ENCODE results near the gene FAM83G.
A peak's percentile ranks its signal among the peaks of the same experiment; 100 is the strongest.
"Not testable (repeated sequence)": the region's sequence is repeated elsewhere in the genome, so short reads cannot be mapped to it uniquely, and the experiment has no call there.

Gene FAM83G

DNA sequence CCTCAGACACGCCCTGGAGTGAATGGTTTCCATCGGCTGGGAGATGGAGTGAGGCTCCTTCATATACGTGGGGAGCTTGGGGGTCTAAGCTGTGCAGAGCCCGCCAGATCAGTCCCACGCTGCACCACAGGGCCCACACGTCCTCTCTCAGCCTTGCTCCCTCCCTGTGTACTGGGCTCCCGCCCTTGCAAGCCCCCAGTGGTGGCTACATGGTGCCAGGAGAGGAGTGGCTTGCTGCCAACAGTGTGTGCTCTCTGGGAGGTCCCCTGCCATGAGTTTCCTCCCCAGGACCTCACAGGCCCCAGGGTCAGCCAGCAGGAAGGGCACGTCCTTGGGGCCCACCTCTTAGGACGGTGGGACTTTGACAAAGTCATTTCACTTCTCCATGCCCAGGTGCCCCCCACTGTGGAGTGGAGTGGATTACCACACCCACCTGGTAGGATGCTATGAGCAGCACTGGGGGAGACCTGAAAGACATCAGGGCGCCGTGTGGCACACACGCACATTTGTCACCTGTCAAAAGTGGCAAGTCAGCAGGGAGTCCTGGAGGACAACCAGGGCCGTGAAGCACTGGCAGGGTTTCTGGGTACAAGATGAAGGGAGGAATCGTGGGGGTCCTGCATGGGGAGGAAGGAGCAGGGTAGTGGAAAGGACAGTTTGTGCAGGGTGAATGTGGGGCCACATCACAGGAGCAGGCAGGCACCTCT, 38.9 kb downstream of the FAM83G start:
- DNase-seq, result no peak

- DNase-seq, result no peak
These were observed 40.0 kb downstream of the FAM83G start for GRCh38 chr17:18964550-18964949.

- DNase-seq, result no peak
These were observed 40.6 kb downstream of the FAM83G start for GRCh38 chr17:18964018-18964351.

GRCh38 chr17:18963126-18964017, 41.2 kb downstream of the FAM83G start:
- peak; percentile 22 for DNase-seq

DNA sequence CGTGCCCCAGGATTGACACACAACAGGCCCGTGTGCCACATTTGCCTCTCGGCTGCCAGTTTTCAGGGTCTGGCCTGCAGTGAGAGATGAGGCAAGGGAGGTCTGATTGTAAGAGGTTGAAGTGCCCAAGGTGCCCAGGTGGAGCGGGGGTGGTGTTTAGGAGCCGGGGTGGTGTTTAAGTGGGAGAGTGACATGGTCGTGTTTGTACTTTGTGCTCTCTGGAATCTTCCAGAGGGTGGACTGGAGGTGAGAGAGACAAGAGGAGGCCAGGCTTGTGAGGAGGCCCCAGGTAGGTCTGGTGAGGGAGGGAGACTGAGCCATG, 42.1 kb downstream of the FAM83G start:
- no peak for DNase-seq

DNA sequence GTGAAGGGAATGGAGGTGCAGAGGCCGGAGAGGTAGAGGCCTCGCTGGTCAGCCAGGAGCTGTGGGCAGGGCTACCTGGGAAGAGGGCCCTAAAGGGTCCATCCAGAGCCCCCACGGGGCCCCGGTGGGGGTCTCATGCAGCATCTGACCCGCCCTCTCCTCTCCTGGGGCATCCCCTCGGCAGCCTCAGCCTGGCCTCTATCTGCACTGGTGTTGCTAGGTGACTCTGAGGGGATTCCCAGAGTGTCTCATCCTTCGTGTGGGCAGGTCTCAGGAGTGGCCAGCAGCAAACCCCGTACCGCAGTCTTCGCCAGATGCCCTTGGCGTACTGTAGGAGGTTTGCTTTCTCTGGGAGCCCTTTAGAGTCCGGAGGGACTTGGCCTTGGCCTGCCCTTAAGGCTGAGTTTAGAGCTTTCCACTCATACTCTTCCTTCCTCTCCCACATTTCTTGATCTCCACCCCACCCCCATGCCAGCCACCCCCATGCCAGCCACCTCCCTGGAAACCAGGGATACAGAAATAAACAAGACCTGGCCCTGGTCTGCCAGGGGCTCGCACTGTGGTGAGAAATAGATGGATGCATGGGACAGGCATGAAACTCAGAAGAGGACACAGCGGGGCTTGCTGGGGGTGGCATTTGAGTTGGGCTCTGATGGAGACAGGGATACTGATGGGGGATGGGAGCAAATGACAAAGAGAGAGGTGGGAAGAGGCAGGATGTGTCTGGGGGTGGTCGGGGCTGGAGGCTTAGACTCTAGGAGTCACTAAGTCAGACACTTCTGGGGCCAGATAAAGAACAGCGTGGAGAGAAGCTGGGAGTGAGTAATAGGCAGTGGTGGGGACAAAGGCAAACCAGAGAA, 42.7 kb downstream of the FAM83G start:
- DNase-seq, result peak; percentile 30

GRCh38 chr17:18960803-18961511, 43.6 kb downstream of the FAM83G start:
- DNase-seq, result peak; percentile 77

- no peak for DNase-seq
These were observed 44.3 kb downstream of the FAM83G start for GRCh38 chr17:18960241-18960665.

GRCh38 chr17:18959845-18960240, 44.7 kb downstream of the FAM83G start:
- DNase-seq, result no peak

DNA sequence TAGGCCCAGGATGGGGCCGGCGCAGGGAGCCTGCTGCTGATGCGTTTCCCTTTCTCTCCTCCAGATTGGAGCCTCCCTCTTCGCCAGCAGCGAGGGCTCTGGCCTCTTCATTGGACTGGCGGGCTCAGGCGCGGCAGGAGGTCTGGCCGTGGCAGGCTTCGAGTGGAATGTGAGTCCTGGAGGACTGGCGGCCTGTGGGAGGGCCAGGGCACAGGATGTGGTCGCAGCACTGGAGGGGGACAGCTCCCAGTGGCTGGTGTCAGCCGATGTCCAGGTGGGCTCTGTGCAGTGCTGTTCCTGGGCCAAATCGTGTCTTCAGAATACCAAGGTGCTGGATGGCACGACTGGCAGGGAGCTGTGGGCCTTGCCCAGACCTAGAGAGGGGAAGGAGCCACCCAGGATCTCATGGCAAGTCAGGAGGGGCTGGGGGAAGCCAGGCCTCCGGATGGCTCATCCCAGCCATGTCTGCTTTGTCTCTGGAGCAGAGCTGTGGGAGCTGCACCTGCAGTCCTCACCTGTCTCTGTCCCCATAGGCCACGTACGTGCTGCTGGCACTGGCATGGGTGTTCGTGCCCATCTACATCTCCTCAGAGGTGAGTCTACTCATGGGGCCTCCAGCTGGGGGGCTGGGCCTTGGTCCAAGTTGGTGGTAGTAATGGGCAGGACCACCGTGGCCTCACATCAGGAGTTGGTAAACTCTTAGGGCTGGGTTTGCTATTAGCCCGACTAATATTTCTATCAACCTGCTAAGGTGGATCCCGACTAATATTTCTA, 45.3 kb downstream of the FAM83G start:
- DNase-seq, result no peak

DNA sequence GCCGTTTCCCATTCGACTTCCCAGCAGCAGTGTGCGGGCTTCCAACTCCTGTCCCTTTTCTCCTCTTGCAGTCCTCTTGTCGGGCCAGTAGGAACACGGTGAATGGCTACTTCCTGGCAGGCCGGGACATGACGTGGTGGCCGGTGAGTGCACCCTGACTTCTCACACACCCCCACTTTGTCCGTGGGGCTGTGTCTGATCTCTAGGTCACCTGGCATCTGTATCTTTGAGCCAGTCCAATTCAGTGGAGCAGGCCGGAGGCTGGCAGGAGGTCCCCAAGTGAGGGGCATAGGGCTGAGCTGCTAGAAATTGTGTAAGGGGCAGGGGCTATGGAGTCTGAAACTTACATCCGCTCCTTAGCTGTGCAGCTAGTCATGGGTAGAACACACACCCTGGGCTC, 46.0 kb downstream of the FAM83G start:
- DNase-seq, result no peak

GRCh38 chr17:18957831-18958230, 46.7 kb downstream of the FAM83G start:
- DNase-seq, result no peak

GRCh38 chr17:18956581-18956980, 48.0 kb downstream of the FAM83G start:
- DNase-seq, result no peak

- not testable (repeated sequence) for DNase-seq
These were observed 48.5 kb downstream of the FAM83G start for GRCh38 chr17:18956021-18956420.

DNA sequence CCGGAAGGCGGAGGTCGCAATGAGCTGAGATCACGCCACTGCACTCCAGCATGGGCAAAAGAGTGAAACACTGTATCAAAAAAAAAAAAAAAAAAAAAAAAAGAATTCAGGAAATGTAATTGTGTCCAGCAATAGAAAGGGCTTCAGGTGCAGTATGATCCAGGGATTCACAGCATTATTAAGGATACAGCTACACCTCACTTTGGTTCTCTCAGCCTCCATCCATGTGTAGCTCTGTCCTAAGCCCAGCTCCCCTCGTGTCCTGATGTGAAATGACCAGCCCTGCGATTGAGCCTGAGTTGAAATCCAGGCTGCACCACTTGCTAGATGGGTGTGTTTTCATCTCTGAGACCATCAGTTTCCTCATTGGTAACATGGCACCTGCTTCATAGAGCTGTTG, 49.6 kb downstream of the FAM83G start:
- DNase-seq, result no peak

- DNase-seq, result no peak
These were observed 50.2 kb downstream of the FAM83G start for GRCh38 chr17:18954321-18954720.

DNA sequence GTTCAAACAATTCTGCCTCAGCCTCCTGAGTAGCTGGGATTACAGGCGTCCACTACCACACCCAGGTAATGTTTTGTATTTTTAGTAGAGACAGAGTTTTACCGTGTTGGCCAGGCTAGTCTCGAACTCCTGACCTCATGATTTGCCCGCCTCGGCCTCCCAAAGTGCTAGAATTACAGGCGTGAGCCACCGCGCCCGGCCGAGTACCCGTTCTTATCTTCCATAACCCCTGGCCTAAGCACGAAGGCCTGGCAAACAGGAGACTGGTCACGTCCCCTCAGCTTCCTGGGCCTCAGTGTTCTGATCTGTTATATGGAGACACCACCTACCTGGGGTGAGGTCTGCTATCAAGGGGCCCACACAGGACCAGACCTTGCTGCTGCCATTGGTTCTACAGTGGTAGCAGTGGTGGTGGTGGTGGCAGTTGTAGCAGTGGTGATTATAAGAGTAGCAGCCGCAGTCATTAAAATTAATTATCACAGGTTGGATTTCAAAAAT, 51.3 kb downstream of the FAM83G start:
- DNase-seq, result no peak

DNA sequence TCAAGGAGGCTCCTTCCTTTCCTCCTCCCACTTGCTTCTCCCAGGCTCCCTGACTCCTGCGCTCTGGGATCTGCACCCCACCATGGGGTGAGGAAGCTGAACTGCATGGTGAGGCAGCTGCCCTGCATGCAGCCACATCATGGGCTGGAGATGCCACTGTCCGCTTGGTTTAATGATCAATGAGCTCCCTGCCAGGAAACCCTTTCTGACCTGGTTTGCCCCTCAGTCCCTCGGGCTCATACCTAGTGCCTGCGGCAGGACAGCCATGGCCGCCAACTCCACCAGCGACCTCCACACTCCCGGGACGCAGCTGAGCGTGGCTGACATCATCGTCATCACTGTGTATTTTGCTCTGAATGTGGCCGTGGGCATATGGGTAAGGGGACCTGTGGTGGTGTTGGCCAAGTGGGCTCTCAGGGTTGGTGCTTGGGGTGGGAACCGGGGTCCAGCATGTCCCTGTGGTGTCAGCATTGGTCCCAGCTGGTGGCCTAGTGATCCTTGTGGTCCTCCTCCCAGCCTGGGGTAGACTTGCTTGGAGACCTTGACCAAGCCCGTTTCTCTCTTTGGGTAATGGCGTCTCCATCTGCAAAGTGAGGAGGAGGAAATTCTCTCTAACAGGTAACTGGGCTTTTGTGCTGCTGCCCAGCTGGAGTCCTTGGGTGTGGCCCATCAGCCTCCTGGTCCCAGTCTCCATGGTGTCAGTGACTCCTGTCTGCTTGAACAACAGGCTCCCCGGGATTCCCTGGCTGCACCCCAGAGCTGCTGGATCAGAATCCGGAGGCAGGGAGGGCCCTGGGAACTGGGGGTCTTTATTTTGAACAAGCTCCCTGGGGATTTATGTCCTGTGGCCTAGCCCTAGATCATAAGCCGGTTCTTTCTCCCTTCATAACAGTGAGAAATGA, 52.4 kb downstream of the FAM83G start, which contains the start of gene SLC5A10:
SLC5A10 (plus strand) TSS at position 225 of the 902 bp plus-strand sequence; CDS start at position 266, 41 bp downstream.
- DNase-seq, result no peak

GRCh38 chr17:18950944-18951905, 53.3 kb downstream of the FAM83G start:
- DNase-seq, result no peak
